Sigmoid colon (tissue), 4 donors: ENCODE measurements around the gene RPTOR.

Source experiments
- CTCF ChIP-seq, 4 experiments: fragments of 450-650 bp in 3 of 4; fragments of 200-600 bp in 1 of 4; IDR thresholded peaks; one replicate each; pipeline ENCODE4 v1.5.1; 2016 to 2019; ENCODE audit warnings: antibody characterized with exemption in 4 of 4, mild to moderate bottlenecking in 3 of 4, moderate library complexity in 2 of 4
- EP300 ChIP-seq, 4 donors: sonication (generic); formaldehyde crosslinking; IDR thresholded peaks; one replicate each; pipeline ENCODE4 v1.6.1; 2017; ENCODE audit warnings: antibody characterized with exemption in 4 of 4

GRCh38 chr17:80918731-80919130 is 374.1 kb downstream of the RPTOR start:
- no peak for TF ChIP-seq CTCF (IDR thresholded peaks at IDR 0.05)
- TF ChIP-seq EP300 (IDR thresholded peaks at IDR 0.05): no peak
